EL (cell line): ENCODE data around the gene UGT3A2.
"Not testable (repeated sequence)": the region's sequence is repeated elsewhere in the genome, so short reads cannot be mapped to it uniquely, and the experiment has no call there.

Source experiments
- DNase-seq: peaks from one replicate; pipeline ENCODE4 v3.0.0-alpha.2; 2016

Gene UGT3A2

GRCh38 chr5:36049949-36050348, 16.7 kb downstream of the UGT3A2 start:
- DNase-seq, result no peak

- no peak for DNase-seq
Measured at GRCh38 chr5:36047384-36048160, 19.1 kb downstream of the UGT3A2 start.

GRCh38 chr5:36045895-36046294, 20.8 kb downstream of the UGT3A2 start:
- DNase-seq, result no peak

- DNase-seq, result no peak
Measured at GRCh38 chr5:36041537-36041845, 25.2 kb downstream of the UGT3A2 start.

- no peak for DNase-seq
Measured at GRCh38 chr5:36040651-36041536, 25.8 kb downstream of the UGT3A2 start.

GRCh38 chr5:36035696-36036095, 31.0 kb downstream of the UGT3A2 start:
- no peak for DNase-seq

GRCh38 chr5:36034536-36035134, 32.0 kb downstream of the UGT3A2 start:
- DNase-seq, result not testable (repeated sequence)

GRCh38 chr5:36033486-36033885, 33.2 kb downstream of the UGT3A2 start:
- DNase-seq, result no peak

GRCh38 chr5:36033047-36033446, 33.6 kb downstream of the UGT3A2 start:
- no peak for DNase-seq

GRCh38 chr5:36031223-36031622, 35.5 kb downstream of the UGT3A2 start:
- no peak for DNase-seq

- no peak for DNase-seq
Measured at GRCh38 chr5:36029914-36030313, 36.8 kb downstream of the UGT3A2 start.

- peak; percentile 7 for DNase-seq
Measured at GRCh38 chr5:36028816-36029465, 37.7 kb downstream of the UGT3A2 start.

GRCh38 chr5:36027711-36028110, 39.0 kb downstream of the UGT3A2 start:
- DNase-seq, result no peak

GRCh38 chr5:36026706-36027465, 39.8 kb downstream of the UGT3A2 start:
- DNase-seq, result no peak

- DNase-seq, result not testable (repeated sequence)
Measured at GRCh38 chr5:36022246-36022645, 44.4 kb downstream of the UGT3A2 start.

- not testable (repeated sequence) for DNase-seq
Measured at GRCh38 chr5:36019584-36019983, 47.1 kb downstream of the UGT3A2 start.

GRCh38 chr5:36017622-36018021, 49.1 kb downstream of the UGT3A2 start:
- DNase-seq, result no peak

- DNase-seq, result no peak
Measured at GRCh38 chr5:36017004-36017403, 49.7 kb downstream of the UGT3A2 start.

GRCh38 chr5:36013182-36013581, 53.5 kb downstream of the UGT3A2 start:
- DNase-seq, result no peak

GRCh38 chr5:36009698-36010097, 57.0 kb downstream of the UGT3A2 start:
- DNase-seq, result no peak

GRCh38 chr5:36007366-36007765, 59.3 kb downstream of the UGT3A2 start:
- no peak for DNase-seq

- no peak for DNase-seq
Measured at GRCh38 chr5:36006163-36006562, 60.5 kb downstream of the UGT3A2 start.
